GM23338 (cell line): ENCODE results near the gene MLST8. TPM values are rescaled to one million over a fixed set of nuclear protein-coding genes. Genes with fewer than 3 reads are reported as not detected.

Experiments used
- ATAC-seq: fragments of 200-7000 bp; cut with Tn5 transposase; 3 replicates; pipeline ENCODE4 v1.9.1; 2020
- DNase-seq: peaks from one replicate; pipeline ENCODE4 v3.0.0-alpha.2; 2015; ENCODE audit warnings: low spot score
- H2AFZ ChIP-seq: fragments of 200-600 bp; sonication (generic); 2 replicates; pipeline ENCODE4 v1.8.0; 2016; ENCODE audit warnings: antibody characterized with exemption, mild to moderate bottlenecking, moderate library complexity
- H3F3A ChIP-seq: fragments of 200-600 bp; sonication (generic); replicated peaks from 2 replicates; pipeline ENCODE4 v1.8.0; 2017; ENCODE audit warnings: antibody characterized with exemption, mixed run types, low read depth
- H3K27ac ChIP-seq: fragments of 200-600 bp; sonication (generic); 2 replicates; pipeline ENCODE4 v1.6.1; 2016; ENCODE audit warnings: low read depth
- H3K27me3 ChIP-seq: fragments of 200-600 bp; sonication (generic); 2 replicates; pipeline ENCODE4 v1.8.0; 2016; ENCODE audit warnings: mild to moderate bottlenecking, mixed run types, moderate library complexity; ENCODE audit not compliant: insufficient read depth
- H3K36me3 ChIP-seq: fragments of 200-600 bp; sonication (generic); 2 replicates; pipeline ENCODE4 v1.8.0; 2016; ENCODE audit warnings: mild to moderate bottlenecking; ENCODE audit not compliant: insufficient read depth
- H3K4me1 ChIP-seq: fragments of 200-600 bp; sonication (generic); 2 replicates; pipeline ENCODE4 v1.8.0; 2016; ENCODE audit warnings: mild to moderate bottlenecking, moderate library complexity; ENCODE audit not compliant: insufficient read depth
- H3K4me2 ChIP-seq: fragments of 200-600 bp; sonication (generic); 2 replicates; pipeline ENCODE4 v1.7.1; 2017; ENCODE audit warnings: mixed run types
- H3K4me3 ChIP-seq: fragments of 200-600 bp; sonication (generic); 2 replicates; pipeline ENCODE4 v1.6.1; 2016; ENCODE audit warnings: mixed run types
- H3K79me2 ChIP-seq: fragments of 200-600 bp; sonication (generic); replicated peaks from 2 replicates; pipeline ENCODE4 v1.8.0; 2017; ENCODE audit warnings: mild to moderate bottlenecking; ENCODE audit not compliant: insufficient read depth
- H3K9me2 ChIP-seq: fragments of 200-600 bp; sonication (generic); 2 replicates; pipeline ENCODE4 v1.8.0; 2017; ENCODE audit not compliant: insufficient read depth
- H4K20me1 ChIP-seq: fragments of 200-600 bp; sonication (generic); replicated peaks from 2 replicates; pipeline ENCODE4 v1.8.0; 2017; ENCODE audit warnings: mild to moderate bottlenecking; ENCODE audit not compliant: insufficient read depth
- H3K27ac Mint-ChIP-seq: 2 replicates; pipeline ENCODE4 v1.8.0; 2020; ENCODE audit warnings: inconsistent platforms, mild to moderate bottlenecking, moderate library complexity, mixed read lengths
- H3K27me3 Mint-ChIP-seq: 3 replicates; pipeline ENCODE4 v1.8.0; 2022; ENCODE audit warnings: low read depth, mild to moderate bottlenecking, moderate library complexity, mixed read lengths, inconsistent platforms; ENCODE audit not compliant: insufficient read depth, poor library complexity
- H3K36me3 Mint-ChIP-seq: 3 replicates; pipeline ENCODE4 v1.8.0; 2021; ENCODE audit warnings: low read depth, mild to moderate bottlenecking, inconsistent platforms, moderate library complexity, mixed read lengths
- H3K4me1 Mint-ChIP-seq: 3 replicates; pipeline ENCODE4 v1.8.0; 2020; ENCODE audit warnings: mild to moderate bottlenecking, inconsistent platforms, mixed read lengths
- H3K4me3 Mint-ChIP-seq: 3 replicates; pipeline ENCODE4 v1.8.0; 2021; ENCODE audit warnings: moderate library complexity, mild to moderate bottlenecking, inconsistent platforms, mixed read lengths
- H3K9me3 Mint-ChIP-seq: 3 replicates; pipeline ENCODE4 v1.8.0; 2020; ENCODE audit warnings: moderate library complexity, mild to moderate bottlenecking, inconsistent platforms, mixed read lengths
- CREB1 ChIP-seq: fragments of 250-450 bp; sonication (Bioruptor Pico); IDR thresholded peaks from 2 replicates; pipeline ENCODE4 v1.5.0; 2020; ENCODE audit warnings: low read depth, mild to moderate bottlenecking, moderate library complexity
- EZH2 ChIP-seq: fragments of 200-600 bp; sonication (generic); IDR thresholded peaks from one replicate; pipeline ENCODE4 v1.8.0; 2017; ENCODE audit warnings: antibody characterized with exemption, mild to moderate bottlenecking, low read depth; ENCODE audit not compliant: unreplicated experiment
- EZH2phosphoT487 ChIP-seq: fragments of 200-600 bp; sonication (generic); IDR thresholded peaks from one replicate; pipeline ENCODE4 v1.8.1; 2018; ENCODE audit warnings: antibody characterized with exemption; ENCODE audit not compliant: unreplicated experiment
- JUNB ChIP-seq: IDR thresholded peaks from one replicate; pipeline ENCODE4 v1.6.1; 2016; ENCODE audit warnings: antibody characterized with exemption; ENCODE audit not compliant: unreplicated experiment
- NANOG ChIP-seq: IDR thresholded peaks from 2 replicates; pipeline ENCODE4 v1.6.1; 2016; ENCODE audit warnings: antibody characterized with exemption, borderline replicate concordance
- POLR2AphosphoS5 ChIP-seq: IDR thresholded peaks from 2 replicates; pipeline ENCODE4 v1.6.1; 2016; ENCODE audit warnings: antibody characterized with exemption, low read depth
- STAT1 ChIP-seq: IDR thresholded peaks from one replicate; pipeline ENCODE4 v1.6.1; 2016; ENCODE audit warnings: antibody characterized with exemption; ENCODE audit not compliant: unreplicated experiment
- ZNF114 ChIP-seq: fragments of 250-450 bp; sonication (Bioruptor Pico); IDR thresholded peaks from 2 replicates; pipeline ENCODE4 v1.5.0; 2020; ENCODE audit warnings: mild to moderate bottlenecking, moderate library complexity
- ZNF331 ChIP-seq: fragments of 250-450 bp; sonication (Bioruptor Pico); IDR thresholded peaks from 2 replicates; pipeline ENCODE4 v1.5.0; 2020; ENCODE audit warnings: low read depth, mild to moderate bottlenecking, moderate library complexity
- polyA plus RNA-seq: library from polyadenylated mRNA; unstranded; fragments of >200 nt; fragmentation: Nextera tagmentation; extraction: Ambion mirVana; gene quantifications from 2 replicates; pipeline ENCODE4 v1.2.1, GENCODE V29; 2016
- total RNA-seq: library from RNA; depleted of rRNA; stranded (reverse); fragments of >200 nt; shearing (Covaris generic); gene quantifications from 2 replicates; pipeline ENCODE4 v1.2.3, GENCODE V29; 2014
- TF ChIP-seq, protein P1 (sequence below), 2 experiments: fragments of 200-600 bp in 1 of 2; sonication (generic) in 1 of 2; conservative IDR thresholded peaks; 2 replicates each; pipeline versions ENCODE4 v1.5.1 to v1.6.1; 2016 to 2017; ENCODE audit warnings: antibody characterized with exemption in 2 of 2, low read depth in 2 of 2, mild to moderate bottlenecking in 2 of 2, moderate library complexity in 1 of 2
- TF ChIP-seq, protein P2 (sequence below): fragments of 250-450 bp; sonication (Bioruptor Pico); IDR thresholded peaks from 2 replicates; pipeline ENCODE4 v1.5.0; 2020; ENCODE audit warnings: mild to moderate bottlenecking, moderate library complexity
- TF ChIP-seq, protein P3 (sequence below): IDR thresholded peaks from one replicate; pipeline ENCODE4 v1.6.1; 2018; ENCODE audit warnings: antibody characterized with exemption; ENCODE audit not compliant: unreplicated experiment
- TF ChIP-seq, protein P4 (sequence below): IDR thresholded peaks from 2 replicates; pipeline ENCODE4 v1.6.1; 2016; ENCODE audit warnings: antibody characterized with exemption

The MLST8 gene
- total and polyA plus RNA-seq, 2 experiments from 2014 or later: 58.8 to 138 TPM

DNA sequence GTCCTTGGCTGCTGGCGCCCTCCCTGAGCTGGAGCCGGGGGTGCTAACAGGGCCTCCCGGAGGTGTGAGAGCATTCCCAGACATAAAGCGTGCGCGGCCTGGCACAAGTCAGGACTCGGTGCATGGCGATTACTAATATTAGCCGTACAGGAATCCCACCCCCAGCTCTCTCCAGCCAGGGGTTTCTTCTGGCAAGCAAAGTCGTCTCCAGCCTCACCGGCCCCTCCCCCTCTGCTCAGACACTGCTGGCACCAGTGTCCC is 13.9 kb upstream of the MLST8 start:
- H4K20me1 ChIP-seq: no peaks in the 10 kb centered on the region
- no peaks in the 10 kb centered on the region for H3K9me3 Mint-ChIP-seq
- no peak for ATAC-seq

More for the DNA sequence above, 13.9 kb upstream of the MLST8 start:
- Mint-ChIP-seq H3K27me3 (peaks cover 5% of the 10 kb centered on the region), H3K27ac (no peak overlapping the region), H3K36me3 (no peaks in the 10 kb centered on the region), H3K4me1 (no peaks in the 10 kb centered on the region), H3K4me3 (no peak overlapping the region)
- no peak overlapping the region for H3K4me2 ChIP-seq
- no peak for TF ChIP-seq NANOG
- TF ChIP-seq EZH2: no peak
- TF ChIP-seq JUNB: no peak
- TF ChIP-seq, protein P1, sequence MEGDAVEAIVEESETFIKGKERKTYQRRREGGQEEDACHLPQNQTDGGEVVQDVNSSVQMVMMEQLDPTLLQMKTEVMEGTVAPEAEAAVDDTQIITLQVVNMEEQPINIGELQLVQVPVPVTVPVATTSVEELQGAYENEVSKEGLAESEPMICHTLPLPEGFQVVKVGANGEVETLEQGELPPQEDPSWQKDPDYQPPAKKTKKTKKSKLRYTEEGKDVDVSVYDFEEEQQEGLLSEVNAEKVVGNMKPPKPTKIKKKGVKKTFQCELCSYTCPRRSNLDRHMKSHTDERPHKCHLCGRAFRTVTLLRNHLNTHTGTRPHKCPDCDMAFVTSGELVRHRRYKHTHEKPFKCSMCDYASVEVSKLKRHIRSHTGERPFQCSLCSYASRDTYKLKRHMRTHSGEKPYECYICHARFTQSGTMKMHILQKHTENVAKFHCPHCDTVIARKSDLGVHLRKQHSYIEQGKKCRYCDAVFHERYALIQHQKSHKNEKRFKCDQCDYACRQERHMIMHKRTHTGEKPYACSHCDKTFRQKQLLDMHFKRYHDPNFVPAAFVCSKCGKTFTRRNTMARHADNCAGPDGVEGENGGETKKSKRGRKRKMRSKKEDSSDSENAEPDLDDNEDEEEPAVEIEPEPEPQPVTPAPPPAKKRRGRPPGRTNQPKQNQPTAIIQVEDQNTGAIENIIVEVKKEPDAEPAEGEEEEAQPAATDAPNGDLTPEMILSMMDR (conservative IDR thresholded peaks at IDR 0.05; ENCODE audit: low read depth in 2 of 2): no peak
- TF ChIP-seq, protein P2, sequence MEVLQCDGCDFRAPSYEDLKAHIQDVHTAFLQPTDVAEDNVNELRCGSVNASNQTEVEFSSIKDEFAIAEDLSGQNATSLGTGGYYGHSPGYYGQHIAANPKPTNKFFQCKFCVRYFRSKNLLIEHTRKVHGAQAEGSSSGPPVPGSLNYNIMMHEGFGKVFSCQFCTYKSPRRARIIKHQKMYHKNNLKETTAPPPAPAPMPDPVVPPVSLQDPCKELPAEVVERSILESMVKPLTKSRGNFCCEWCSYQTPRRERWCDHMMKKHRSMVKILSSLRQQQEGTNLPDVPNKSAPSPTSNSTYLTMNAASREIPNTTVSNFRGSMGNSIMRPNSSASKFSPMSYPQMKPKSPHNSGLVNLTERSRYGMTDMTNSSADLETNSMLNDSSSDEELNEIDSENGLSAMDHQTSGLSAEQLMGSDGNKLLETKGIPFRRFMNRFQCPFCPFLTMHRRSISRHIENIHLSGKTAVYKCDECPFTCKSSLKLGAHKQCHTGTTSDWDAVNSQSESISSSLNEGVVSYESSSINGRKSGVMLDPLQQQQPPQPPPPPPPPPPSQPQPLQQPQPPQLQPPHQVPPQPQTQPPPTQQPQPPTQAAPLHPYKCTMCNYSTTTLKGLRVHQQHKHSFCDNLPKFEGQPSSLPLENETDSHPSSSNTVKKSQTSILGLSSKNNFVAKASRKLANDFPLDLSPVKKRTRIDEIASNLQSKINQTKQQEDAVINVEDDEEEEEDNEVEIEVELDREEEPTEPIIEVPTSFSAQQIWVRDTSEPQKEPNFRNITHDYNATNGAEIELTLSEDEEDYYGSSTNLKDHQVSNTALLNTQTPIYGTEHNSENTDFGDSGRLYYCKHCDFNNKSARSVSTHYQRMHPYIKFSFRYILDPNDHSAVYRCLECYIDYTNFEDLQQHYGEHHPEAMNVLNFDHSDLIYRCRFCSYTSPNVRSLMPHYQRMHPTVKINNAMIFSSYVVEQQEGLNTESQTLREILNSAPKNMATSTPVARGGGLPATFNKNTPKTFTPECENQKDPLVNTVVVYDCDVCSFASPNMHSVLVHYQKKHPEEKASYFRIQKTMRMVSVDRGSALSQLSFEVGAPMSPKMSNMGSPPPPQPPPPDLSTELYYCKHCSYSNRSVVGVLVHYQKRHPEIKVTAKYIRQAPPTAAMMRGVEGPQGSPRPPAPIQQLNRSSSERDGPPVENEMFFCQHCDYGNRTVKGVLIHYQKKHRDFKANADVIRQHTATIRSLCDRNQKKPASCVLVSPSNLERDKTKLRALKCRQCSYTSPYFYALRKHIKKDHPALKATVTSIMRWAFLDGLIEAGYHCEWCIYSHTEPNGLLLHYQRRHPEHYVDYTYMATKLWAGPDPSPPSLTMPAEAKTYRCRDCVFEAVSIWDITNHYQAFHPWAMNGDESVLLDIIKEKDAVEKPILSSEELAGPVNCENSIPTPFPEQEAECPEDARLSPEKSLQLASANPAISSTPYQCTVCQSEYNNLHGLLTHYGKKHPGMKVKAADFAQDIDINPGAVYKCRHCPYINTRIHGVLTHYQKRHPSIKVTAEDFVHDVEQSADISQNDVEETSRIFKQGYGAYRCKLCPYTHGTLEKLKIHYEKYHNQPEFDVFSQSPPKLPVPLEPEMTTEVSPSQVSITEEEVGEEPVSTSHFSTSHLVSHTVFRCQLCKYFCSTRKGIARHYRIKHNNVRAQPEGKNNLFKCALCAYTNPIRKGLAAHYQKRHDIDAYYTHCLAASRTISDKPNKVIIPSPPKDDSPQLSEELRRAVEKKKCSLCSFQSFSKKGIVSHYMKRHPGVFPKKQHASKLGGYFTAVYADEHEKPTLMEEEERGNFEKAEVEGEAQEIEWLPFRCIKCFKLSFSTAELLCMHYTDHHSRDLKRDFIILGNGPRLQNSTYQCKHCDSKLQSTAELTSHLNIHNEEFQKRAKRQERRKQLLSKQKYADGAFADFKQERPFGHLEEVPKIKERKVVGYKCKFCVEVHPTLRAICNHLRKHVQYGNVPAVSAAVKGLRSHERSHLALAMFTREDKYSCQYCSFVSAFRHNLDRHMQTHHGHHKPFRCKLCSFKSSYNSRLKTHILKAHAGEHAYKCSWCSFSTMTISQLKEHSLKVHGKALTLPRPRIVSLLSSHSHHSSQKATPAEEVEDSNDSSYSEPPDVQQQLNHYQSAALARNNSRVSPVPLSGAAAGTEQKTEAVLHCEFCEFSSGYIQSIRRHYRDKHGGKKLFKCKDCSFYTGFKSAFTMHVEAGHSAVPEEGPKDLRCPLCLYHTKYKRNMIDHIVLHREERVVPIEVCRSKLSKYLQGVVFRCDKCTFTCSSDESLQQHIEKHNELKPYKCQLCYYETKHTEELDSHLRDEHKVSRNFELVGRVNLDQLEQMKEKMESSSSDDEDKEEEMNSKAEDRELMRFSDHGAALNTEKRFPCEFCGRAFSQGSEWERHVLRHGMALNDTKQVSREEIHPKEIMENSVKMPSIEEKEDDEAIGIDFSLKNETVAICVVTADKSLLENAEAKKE (CRISPR knock-in tag): no peak
- no peak for TF ChIP-seq POLR2AphosphoS5
- TF ChIP-seq STAT1: no peak
- TF ChIP-seq, protein P3, sequence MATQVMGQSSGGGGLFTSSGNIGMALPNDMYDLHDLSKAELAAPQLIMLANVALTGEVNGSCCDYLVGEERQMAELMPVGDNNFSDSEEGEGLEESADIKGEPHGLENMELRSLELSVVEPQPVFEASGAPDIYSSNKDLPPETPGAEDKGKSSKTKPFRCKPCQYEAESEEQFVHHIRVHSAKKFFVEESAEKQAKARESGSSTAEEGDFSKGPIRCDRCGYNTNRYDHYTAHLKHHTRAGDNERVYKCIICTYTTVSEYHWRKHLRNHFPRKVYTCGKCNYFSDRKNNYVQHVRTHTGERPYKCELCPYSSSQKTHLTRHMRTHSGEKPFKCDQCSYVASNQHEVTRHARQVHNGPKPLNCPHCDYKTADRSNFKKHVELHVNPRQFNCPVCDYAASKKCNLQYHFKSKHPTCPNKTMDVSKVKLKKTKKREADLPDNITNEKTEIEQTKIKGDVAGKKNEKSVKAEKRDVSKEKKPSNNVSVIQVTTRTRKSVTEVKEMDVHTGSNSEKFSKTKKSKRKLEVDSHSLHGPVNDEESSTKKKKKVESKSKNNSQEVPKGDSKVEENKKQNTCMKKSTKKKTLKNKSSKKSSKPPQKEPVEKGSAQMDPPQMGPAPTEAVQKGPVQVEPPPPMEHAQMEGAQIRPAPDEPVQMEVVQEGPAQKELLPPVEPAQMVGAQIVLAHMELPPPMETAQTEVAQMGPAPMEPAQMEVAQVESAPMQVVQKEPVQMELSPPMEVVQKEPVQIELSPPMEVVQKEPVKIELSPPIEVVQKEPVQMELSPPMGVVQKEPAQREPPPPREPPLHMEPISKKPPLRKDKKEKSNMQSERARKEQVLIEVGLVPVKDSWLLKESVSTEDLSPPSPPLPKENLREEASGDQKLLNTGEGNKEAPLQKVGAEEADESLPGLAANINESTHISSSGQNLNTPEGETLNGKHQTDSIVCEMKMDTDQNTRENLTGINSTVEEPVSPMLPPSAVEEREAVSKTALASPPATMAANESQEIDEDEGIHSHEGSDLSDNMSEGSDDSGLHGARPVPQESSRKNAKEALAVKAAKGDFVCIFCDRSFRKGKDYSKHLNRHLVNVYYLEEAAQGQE: no peak
- TF ChIP-seq CREB1 (CRISPR knock-in tag): no peak
- no peak for TF ChIP-seq ZNF331 (CRISPR knock-in tag)
- TF ChIP-seq, protein P4, sequence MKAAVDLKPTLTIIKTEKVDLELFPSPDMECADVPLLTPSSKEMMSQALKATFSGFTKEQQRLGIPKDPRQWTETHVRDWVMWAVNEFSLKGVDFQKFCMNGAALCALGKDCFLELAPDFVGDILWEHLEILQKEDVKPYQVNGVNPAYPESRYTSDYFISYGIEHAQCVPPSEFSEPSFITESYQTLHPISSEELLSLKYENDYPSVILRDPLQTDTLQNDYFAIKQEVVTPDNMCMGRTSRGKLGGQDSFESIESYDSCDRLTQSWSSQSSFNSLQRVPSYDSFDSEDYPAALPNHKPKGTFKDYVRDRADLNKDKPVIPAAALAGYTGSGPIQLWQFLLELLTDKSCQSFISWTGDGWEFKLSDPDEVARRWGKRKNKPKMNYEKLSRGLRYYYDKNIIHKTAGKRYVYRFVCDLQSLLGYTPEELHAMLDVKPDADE: no peak
- no peak for TF ChIP-seq ZNF114 (CRISPR knock-in tag)
- TF ChIP-seq EZH2phosphoT487: no peak
- DNase-seq: no peak
- 0 out of 2 replicates have a peak, but pooled peaks cover 2% of the 10 kb centered on the region for H3F3A ChIP-seq
- no peak overlapping the region for H2AFZ ChIP-seq
- H3K4me3 ChIP-seq: no peak overlapping the region
- H3K79me2 ChIP-seq: no peaks in the 10 kb centered on the region
- H3K4me1 ChIP-seq: no peaks in the 10 kb centered on the region; the same call in 1 of the 2 replicates
- peaks cover 11% of the 10 kb centered on the region for H3K27me3 ChIP-seq
- H3K9me2 ChIP-seq: no peaks in the 10 kb centered on the region
- H3K36me3 ChIP-seq: no peaks in the 10 kb centered on the region
- no peak overlapping the region for H3K27ac ChIP-seq
